CD4-positive, alpha-beta memory T cell (primary cell): ENCODE results near the gene ABCA13. TPM values are rescaled to one million over a fixed set of nuclear protein-coding genes. Genes with fewer than 3 reads are reported as not detected.

Experiments used
- CTCF ChIA-PET: fragments of 350-600 bp; sonication (Branson Sonifier 250); formaldehyde crosslinking; loops from one replicate; lab custom pipeline; 2021; ENCODE audit warnings: inconsistent platforms; ENCODE audit not compliant: partially characterized antibody; lab: Charles Lee
- POLR2A ChIA-PET: fragments of 350-600 bp; sonication (Branson Sonifier 250); formaldehyde crosslinking; loops from one replicate; lab custom pipeline; 2021; ENCODE audit not compliant: partially characterized antibody; lab: Charles Lee
- DNase-seq, 5 donors: peaks; one replicate each; pipeline versions ENCODE4 v3.0.0 to v3.0.0-alpha.2; 2020 to 2022; ENCODE audit warnings: mixed read lengths in 1 of 5
- H3K27ac ChIP-seq: one replicate; pipeline ENCODE4 v1.7.0; 2013; ENCODE audit warnings: low read depth, low read length
- H3K27me3 ChIP-seq: 2 replicates; pipeline ENCODE4 v1.7.0; 2013; ENCODE audit warnings: mild to moderate bottlenecking, low read length, moderate library complexity; ENCODE audit not compliant: insufficient read depth
- H3K36me3 ChIP-seq: 2 replicates; pipeline ENCODE4 v1.7.0; 2013; ENCODE audit warnings: mild to moderate bottlenecking, low read length, moderate library complexity; ENCODE audit not compliant: insufficient read depth
- H3K4me1 ChIP-seq: 2 replicates; pipeline ENCODE4 v1.7.0; 2013; ENCODE audit warnings: mild to moderate bottlenecking, low read length, moderate library complexity; ENCODE audit not compliant: insufficient read depth
- H3K4me3 ChIP-seq, 2 donors: one replicate each; pipeline ENCODE4 v1.7.0; 2013; ENCODE audit warnings: low read length in 2 of 2, mild to moderate bottlenecking in 1 of 2
- H3K9me3 ChIP-seq, 2 donors: one replicate each; pipeline ENCODE4 v1.7.0; 2013; ENCODE audit warnings: low read length in 2 of 2, control low read depth in 1 of 2; ENCODE audit not compliant: control insufficient read depth in 1 of 2
- H3K27ac Mint-ChIP-seq, 7 donors: one replicate each; pipeline ENCODE4 v1.8.0; 2020 to 2021; ENCODE audit warnings: mixed read lengths in 7 of 7, mild to moderate bottlenecking in 6 of 7, inconsistent platforms in 3 of 7, moderate library complexity in 3 of 7
- H3K27me3 Mint-ChIP-seq, 2 donors: one replicate each; pipeline ENCODE4 v1.8.0; 2020 to 2021; ENCODE audit warnings: mixed read lengths in 2 of 2
- H3K36me3 Mint-ChIP-seq, 2 donors: one replicate each; pipeline ENCODE4 v1.8.0; 2020 to 2021; ENCODE audit warnings: mixed read lengths in 2 of 2, inconsistent platforms in 1 of 2, mild to moderate bottlenecking in 1 of 2
- H3K4me1 Mint-ChIP-seq, 4 donors: one replicate each; pipeline ENCODE4 v1.8.0; 2020 to 2021; ENCODE audit warnings: mixed read lengths in 4 of 4, mild to moderate bottlenecking in 1 of 4
- H3K4me3 Mint-ChIP-seq, 8 donors: one replicate each; pipeline ENCODE4 v1.8.0; 2020 to 2021; ENCODE audit warnings: mixed read lengths in 8 of 8, mild to moderate bottlenecking in 7 of 8, moderate library complexity in 6 of 8, inconsistent platforms in 3 of 8
- H3K9me3 Mint-ChIP-seq, 8 donors: one replicate each; pipeline ENCODE4 v1.8.0; 2020 to 2021; ENCODE audit warnings: mixed read lengths in 8 of 8, mild to moderate bottlenecking in 5 of 8, inconsistent platforms in 3 of 8, moderate library complexity in 1 of 8
- intact Hi-C: fragments of 100-400 bp; cut with micrococcal nuclease; formaldehyde crosslinking; loops from one replicate; pipeline ENCODE4 v1.15.1; 2023
- polyA plus RNA-seq, 2 donors: library from polyadenylated mRNA; unstranded; fragments of 300-500 nt; fragmentation: Illumina TruSeq; gene quantifications; one replicate each; pipeline ENCODE4 v1.2.3, GENCODE V29; 2021
- total RNA-seq, 2 experiments: library from RNA; stranded (reverse); gene quantifications; one replicate each; pipeline ENCODE4 v1.2.3, GENCODE V29; 2021

Gene ABCA13
- total and polyA plus RNA-seq, 4 experiments from 2014 or later, result not detected

DNA sequence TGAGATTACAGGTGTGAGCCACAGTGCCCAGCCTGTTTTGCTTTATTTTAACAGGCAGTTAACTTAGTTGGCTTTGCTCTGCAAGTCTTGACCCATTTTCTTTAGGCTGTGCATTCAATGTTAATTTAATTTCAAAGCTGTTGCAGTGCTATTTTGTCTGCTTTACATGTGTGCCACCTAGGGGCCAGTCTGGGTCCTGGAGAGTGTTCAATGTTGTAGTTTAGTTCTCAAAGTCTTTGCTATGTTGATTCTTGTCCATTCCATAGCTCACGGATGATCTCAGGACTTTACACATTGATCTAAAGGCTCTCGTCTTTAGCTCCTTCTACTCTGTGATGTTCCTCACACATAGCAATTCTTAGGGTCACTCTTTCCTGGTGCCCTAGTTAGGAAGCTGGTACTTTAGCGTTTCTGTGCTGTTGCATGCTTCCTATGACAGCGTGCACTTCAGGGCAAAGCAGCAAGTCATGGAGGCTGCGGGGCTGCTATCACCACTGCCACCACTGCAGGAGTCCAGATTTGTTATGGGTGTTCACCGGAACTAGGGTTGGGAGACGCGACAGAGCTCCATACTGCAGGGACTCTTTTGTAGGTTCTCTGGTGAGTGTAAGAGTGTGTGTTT, 16.4 kb upstream of the ABCA13 start:
- no peak overlapping the region for H3K27ac ChIP-seq
- H3K27me3 ChIP-seq, result no peaks in the 10 kb centered on the region
- H3K27me3 Mint-ChIP-seq, result peaks cover 11 to 26% of the 10 kb centered on the region in 2 donors
- H3K27ac Mint-ChIP-seq, result no peak overlapping the region
- POLR2A ChIA-PET, result interaction anchor here (1.0 kb wide), 1 partner anchor 210 kb away, joined by 4 read pairs; no protein-coding TSS in a partner anchor
- no peaks in the 10 kb centered on the region for H3K9me3 ChIP-seq
- peak; percentile 24 to 42 (median 30) for DNase-seq
- intact Hi-C loops, result loop anchor here (1.0 to 2.0 kb wide), 2 partner anchors 45 to 164 kb away; no protein-coding TSS in a partner anchor
- no peaks in the 10 kb centered on the region for H3K36me3 ChIP-seq
- no peaks in the 10 kb centered on the region for H3K4me1 ChIP-seq
- peaks cover 0 to 2% (median under 1%) of the 10 kb centered on the region in 8 donors for H3K9me3 Mint-ChIP-seq
- no peaks in the 10 kb centered on the region for H3K36me3 Mint-ChIP-seq
- H3K4me3 ChIP-seq, result no peak overlapping the region
- H3K4me1 Mint-ChIP-seq, result no peaks in the 10 kb centered on the region
- CTCF ChIA-PET, result interaction anchor here (0.9 to 2.9 kb wide), 7 partner anchors 46 to 212 kb away, joined by 3 to 39 read pairs (median 4); partner anchors contain the start of gene PKD1L1
- no peak overlapping the region for H3K4me3 Mint-ChIP-seq

DNA sequence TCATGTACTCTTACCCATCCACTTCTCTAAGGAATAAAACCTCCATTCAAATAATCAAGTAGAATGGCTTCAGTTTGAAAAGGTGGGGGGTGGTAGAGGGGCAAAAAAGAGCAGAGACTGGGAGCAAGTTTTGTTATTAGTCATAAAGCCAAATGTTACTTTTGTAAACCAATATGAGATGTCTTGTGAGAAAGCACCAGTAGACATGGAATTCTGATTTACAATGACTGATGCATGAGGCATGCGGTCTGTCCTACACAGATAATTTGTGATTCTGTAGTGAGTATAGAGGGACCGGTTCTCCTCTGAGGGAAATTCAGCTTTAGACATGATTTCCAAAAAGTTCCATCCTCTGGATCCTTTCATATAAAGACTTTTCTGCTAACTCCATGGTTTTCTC, 12.9 kb upstream of the ABCA13 start:
- CTCF ChIA-PET, result interaction anchor here (1.2 kb wide), 1 partner anchor 214 kb away, joined by 3 read pairs; no protein-coding TSS in a partner anchor
- DNase-seq, result no peak
- POLR2A ChIA-PET, result no interaction called here
- H3K4me3 ChIP-seq, result no peak overlapping the region
- H3K9me3 ChIP-seq, result no peaks in the 10 kb centered on the region
- no peaks in the 10 kb centered on the region for H3K27me3 ChIP-seq
- H3K4me1 Mint-ChIP-seq, result no peaks in the 10 kb centered on the region
- H3K27ac Mint-ChIP-seq, result no peak overlapping the region
- intact Hi-C loops, result no loop called here
- peaks cover 9 to 35% of the 10 kb centered on the region in 2 donors for H3K27me3 Mint-ChIP-seq
- no peak overlapping the region for H3K27ac ChIP-seq
- H3K4me1 ChIP-seq, result no peaks in the 10 kb centered on the region
- no peaks in the 10 kb centered on the region for H3K36me3 Mint-ChIP-seq
- H3K36me3 ChIP-seq, result no peaks in the 10 kb centered on the region
- peaks cover 0 to 8% (median 3%) of the 10 kb centered on the region in 8 donors for H3K9me3 Mint-ChIP-seq
- H3K4me3 Mint-ChIP-seq, result no peak overlapping the region

DNA sequence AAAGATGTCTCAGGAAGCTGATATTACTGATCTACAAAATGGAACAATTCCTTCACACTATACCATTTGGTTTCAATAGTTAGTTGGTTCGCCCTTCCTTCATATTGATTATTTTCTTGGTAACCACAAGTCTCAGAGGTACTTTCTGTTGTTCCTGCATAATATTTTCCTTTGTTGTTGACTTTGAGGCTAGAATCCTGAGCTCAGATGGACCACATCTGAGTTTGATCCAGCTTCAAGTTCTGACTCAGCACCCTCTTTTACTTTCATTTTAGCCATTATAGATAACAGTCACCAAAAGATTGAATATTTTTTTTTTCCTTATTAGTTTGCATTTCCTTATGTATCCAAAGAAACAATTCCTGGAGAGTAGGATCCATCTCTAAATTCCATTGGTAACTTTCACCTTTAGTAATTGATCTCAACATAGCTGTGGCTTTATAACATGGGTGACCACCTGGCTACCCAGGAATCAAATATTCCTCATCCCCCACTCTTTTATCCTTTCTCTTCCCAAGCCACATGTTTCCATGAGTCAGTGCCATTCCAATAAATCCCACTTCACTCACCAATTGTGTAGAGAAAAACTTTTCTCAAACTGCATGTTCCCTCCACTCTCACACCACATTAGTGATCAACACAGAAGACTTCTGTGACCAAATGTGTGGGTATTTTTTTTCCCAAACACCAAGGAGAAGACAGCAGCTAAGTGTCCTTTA, 9.7 kb upstream of the ABCA13 start:
- peaks cover 0 to 12% (median 5%) of the 10 kb centered on the region in 8 donors for H3K9me3 Mint-ChIP-seq
- no peaks in the 10 kb centered on the region for H3K36me3 ChIP-seq
- no peaks in the 10 kb centered on the region for H3K9me3 ChIP-seq
- no peaks in the 10 kb centered on the region for H3K36me3 Mint-ChIP-seq
- peaks cover 7 to 27% of the 10 kb centered on the region in 2 donors for H3K27me3 Mint-ChIP-seq
- intact Hi-C loops, result no loop called here
- DNase-seq, result no peak
- POLR2A ChIA-PET, result no interaction called here
- no peak overlapping the region for H3K27ac ChIP-seq
- H3K4me3 Mint-ChIP-seq, result no peak overlapping the region
- H3K4me3 ChIP-seq, result no peak overlapping the region
- H3K27me3 ChIP-seq, result no peaks in the 10 kb centered on the region
- CTCF ChIA-PET, result no interaction called here
- peak overlapping the region in 1 of 7 donors; percentile 48 for H3K27ac Mint-ChIP-seq
- no peaks in the 10 kb centered on the region for H3K4me1 ChIP-seq
- no peaks in the 10 kb centered on the region for H3K4me1 Mint-ChIP-seq

DNA sequence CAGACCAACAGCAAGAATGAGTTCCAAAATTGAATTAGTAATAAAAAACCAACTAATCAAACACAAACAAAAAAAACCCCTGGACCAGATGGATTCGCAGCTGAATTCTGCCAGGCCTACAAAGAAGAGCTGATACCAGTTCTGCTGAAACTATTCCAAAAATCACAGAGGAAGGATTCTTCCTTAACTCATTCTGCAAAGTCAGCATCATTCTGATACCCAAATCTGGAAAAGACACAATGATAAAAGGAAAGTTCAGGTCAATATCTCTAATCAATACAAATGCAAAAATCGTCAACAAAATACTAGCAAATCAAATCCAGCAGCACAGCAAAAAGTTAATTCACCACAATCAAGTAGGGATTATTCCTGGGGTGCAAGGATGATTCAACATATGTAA, 6.1 kb upstream of the ABCA13 start:
- Mint-ChIP-seq H3K36me3 (no peaks in the 10 kb centered on the region), H3K4me1 (no peaks in the 10 kb centered on the region), H3K27me3 (peaks cover 7 to 20% of the 10 kb centered on the region in 2 donors), H3K27ac (no peak overlapping the region), H3K4me3 (no peak overlapping the region), H3K9me3 (peaks cover 0 to 13% (median 5%) of the 10 kb centered on the region in 8 donors)
- Histone ChIP-seq H3K27ac (no peak overlapping the region), H3K27me3 (no peaks in the 10 kb centered on the region), H3K36me3 (no peaks in the 10 kb centered on the region), H3K4me1 (no peaks in the 10 kb centered on the region), H3K9me3 (no peaks in the 10 kb centered on the region), H3K4me3 (no peak overlapping the region)
- CTCF ChIA-PET, result interaction anchor here (0.9 kb wide), 1 partner anchor 17 kb away, joined by 3 read pairs; no protein-coding TSS in a partner anchor
- DNase-seq, result no peak
- intact Hi-C loops, result no loop called here
- POLR2A ChIA-PET, result no interaction called here

DNA sequence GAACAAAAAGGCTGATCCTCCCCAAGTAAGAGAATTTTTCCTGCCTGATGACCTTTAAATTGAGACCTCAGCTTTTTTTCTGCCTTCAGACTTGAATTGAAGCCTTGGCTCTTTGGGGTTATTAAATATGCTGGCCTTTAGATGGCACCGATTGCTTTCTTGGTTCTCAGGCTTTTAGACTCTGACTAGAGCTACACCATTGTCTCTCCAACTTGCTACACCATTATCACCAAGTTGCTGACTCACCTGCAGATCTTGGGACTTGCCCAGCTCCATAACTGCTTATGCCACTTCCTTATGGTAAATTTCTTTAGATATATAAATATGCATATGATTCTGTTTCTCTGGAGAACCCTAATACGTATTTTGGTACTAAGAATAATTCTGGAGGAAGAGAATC, 3.1 kb upstream of the ABCA13 start:
- Mint-ChIP-seq H3K9me3 (peaks cover 0 to 11% (median 0%) of the 10 kb centered on the region in 8 donors), H3K4me1 (no peaks in the 10 kb centered on the region), H3K27me3 (peaks cover 5 to 16% of the 10 kb centered on the region in 2 donors), H3K36me3 (no peaks in the 10 kb centered on the region), H3K27ac (no peak overlapping the region), H3K4me3 (no peak overlapping the region)
- Histone ChIP-seq H3K9me3 (no peaks in the 10 kb centered on the region), H3K36me3 (no peaks in the 10 kb centered on the region), H3K27ac (no peak overlapping the region), H3K27me3 (no peaks in the 10 kb centered on the region), H3K4me3 (no peak overlapping the region), H3K4me1 (no peaks in the 10 kb centered on the region)
- intact Hi-C loops, result no loop called here
- DNase-seq, result no peak
- POLR2A ChIA-PET, result no interaction called here
- CTCF ChIA-PET, result no interaction called here

DNA sequence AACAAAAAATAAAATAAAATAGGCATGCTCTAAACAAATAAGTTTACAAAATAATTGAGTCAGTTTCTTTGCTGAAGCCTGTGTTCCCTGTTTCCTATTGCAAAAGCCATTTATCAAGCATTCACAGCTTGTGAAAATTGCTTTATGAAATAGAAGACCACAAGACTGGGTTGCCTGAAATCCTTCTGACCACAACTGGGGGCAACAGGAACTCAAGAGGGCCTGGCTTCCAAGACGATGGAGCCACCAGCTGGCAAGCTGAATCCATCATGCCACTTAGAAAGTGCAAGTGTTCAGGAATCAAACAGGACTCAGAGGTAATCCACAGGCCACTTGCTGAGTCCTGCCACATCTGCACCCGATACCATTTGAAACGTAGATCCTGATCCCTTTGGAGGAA, 752 bp upstream of the ABCA13 start:
- no peak overlapping the region for H3K4me3 ChIP-seq
- intact Hi-C loops, result no loop called here
- no peaks in the 10 kb centered on the region for H3K4me1 ChIP-seq
- no peaks in the 10 kb centered on the region for H3K36me3 Mint-ChIP-seq
- H3K36me3 ChIP-seq, result no peaks in the 10 kb centered on the region
- H3K27me3 ChIP-seq, result no peaks in the 10 kb centered on the region
- no peak overlapping the region for H3K4me3 Mint-ChIP-seq
- H3K27ac Mint-ChIP-seq, result no peak overlapping the region
- no peak overlapping the region for H3K27ac ChIP-seq
- DNase-seq, result no peak
- CTCF ChIA-PET, result no interaction called here
- peaks cover 0 to 6% (median 0%) of the 10 kb centered on the region in 8 donors for H3K9me3 Mint-ChIP-seq
- no peaks in the 10 kb centered on the region for H3K9me3 ChIP-seq
- H3K4me1 Mint-ChIP-seq, result no peaks in the 10 kb centered on the region
- H3K27me3 Mint-ChIP-seq, result peaks cover 2 to 11% of the 10 kb centered on the region in 2 donors
- POLR2A ChIA-PET, result no interaction called here

DNA sequence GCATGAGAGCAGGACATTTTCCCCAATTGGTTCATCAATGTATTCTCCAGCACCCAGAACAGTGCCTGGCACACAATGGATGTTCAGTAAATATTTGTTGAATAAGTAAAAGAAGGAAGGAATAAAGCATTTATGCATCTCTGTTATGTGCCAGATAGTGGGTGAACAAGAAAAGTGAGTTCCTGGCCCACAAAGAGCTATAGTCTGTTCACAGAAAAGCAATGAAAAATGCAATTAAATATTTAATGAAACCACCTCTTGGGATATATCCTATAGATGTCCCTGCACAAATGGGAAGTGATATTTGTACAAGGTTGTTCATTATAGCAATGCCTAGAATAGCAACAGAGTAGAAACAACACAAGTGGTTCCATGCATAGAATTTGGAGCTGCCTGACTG, 2.1 kb downstream of the ABCA13 start:
- Mint-ChIP-seq H3K27me3 (peaks cover 3 to 12% of the 10 kb centered on the region in 2 donors), H3K4me1 (no peaks in the 10 kb centered on the region), H3K27ac (no peak overlapping the region), H3K36me3 (no peaks in the 10 kb centered on the region), H3K9me3 (peaks cover 0 to 4% (median 0%) of the 10 kb centered on the region in 8 donors), H3K4me3 (no peak overlapping the region)
- H3K27me3 ChIP-seq, result no peaks in the 10 kb centered on the region
- ChIA-PET CTCF (no interaction called here), POLR2A (no interaction called here)
- no peak overlapping the region for H3K4me3 ChIP-seq
- intact Hi-C loops, result no loop called here
- H3K4me1 ChIP-seq, result no peaks in the 10 kb centered on the region
- H3K27ac ChIP-seq, result no peak overlapping the region
- no peaks in the 10 kb centered on the region for H3K9me3 ChIP-seq
- no peaks in the 10 kb centered on the region for H3K36me3 ChIP-seq
- DNase-seq, result no peak
